GM19438 (cell line): Measurements from ENCODE around the gene HBD.
"Not testable (repeated sequence)": the region's sequence is repeated elsewhere in the genome, so short reads cannot be mapped to it uniquely, and the experiment has no call there.

ENCODE experiments used
- ATAC-seq: cut with Tn5 transposase; IDR thresholded peaks from one replicate; pipeline ENCODE4 v1.9.1; 2021; ENCODE audit warnings: low read depth; ENCODE audit not compliant: unreplicated experiment

The HBD gene

DNA sequence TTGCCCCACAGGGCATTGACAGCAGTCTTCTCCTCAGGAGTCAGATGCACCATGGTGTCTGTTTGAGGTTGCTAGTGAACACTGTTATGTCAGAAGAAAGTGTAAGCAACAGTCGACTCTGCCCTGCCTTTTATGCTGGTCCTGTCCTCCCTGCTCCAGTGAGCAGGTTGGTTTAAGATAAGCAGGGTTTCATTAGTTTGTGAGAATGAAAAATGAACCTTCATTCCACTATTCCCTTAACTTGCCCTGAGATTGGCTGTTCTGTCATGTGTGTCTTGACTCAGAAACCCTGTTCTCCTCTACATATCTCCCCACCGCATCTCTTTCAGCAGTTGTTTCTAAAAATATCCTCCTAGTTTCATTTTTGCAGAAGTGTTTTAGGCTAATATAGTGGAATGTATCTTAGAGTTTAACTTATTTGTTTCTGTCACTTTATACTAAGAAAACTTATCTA is at the start of gene HBD:
HBD (minus strand) TSS at position 103 of the 454 bp plus-strand sequence; CDS start at position 53, 50 bp downstream.
- ATAC-seq = peak; percentile 89

GRCh38 chr11:5283882-5284281 is 49.6 kb upstream of the HBD start:
- ATAC-seq = no peak

GRCh38 chr11:5283086-5283485 is 48.8 kb upstream of the HBD start:
- ATAC-seq = no peak

GRCh38 chr11:5282628-5283027 is 48.3 kb upstream of the HBD start:
- ATAC-seq = no peak

DNA sequence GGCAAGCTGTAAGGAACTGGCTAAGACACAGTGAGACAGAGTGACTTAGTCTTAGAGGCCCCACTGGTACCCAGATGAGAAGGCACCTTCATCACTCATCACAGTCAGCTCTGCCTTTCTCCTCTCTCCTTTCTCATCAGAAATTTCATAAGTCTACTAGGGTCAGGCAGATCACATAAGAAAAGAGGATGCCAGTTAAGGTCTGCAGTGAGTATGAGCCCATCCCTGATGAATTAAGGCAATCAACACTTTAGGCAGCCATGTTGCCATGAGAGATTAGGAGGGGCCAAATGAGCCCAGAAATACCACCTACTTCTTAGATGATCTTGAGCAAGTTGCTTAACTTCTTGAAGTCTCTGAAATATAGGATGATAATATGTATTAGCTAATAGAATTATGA is 47.3 kb upstream of the HBD start:
- ATAC-seq = no peak

DNA sequence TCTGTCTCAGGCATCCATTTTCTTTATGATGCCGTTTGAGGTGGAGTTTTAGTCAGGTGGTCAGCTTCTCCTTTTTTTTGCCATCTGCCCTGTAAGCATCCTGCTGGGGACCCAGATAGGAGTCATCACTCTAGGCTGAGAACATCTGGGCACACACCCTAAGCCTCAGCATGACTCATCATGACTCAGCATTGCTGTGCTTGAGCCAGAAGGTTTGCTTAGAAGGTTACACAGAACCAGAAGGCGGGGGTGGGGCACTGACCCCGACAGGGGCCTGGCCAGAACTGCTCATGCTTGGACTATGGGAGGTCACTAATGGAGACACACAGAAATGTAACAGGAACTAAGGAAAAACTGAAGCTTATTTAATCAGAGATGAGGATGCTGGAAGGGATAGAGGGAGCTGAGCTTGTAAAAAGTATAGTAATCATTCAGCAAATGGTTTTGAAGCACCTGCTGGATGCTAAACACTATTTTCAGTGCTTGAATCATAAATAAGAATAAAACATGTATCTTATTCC is 46.4 kb upstream of the HBD start:
- peak; percentile 78 for ATAC-seq

DNA sequence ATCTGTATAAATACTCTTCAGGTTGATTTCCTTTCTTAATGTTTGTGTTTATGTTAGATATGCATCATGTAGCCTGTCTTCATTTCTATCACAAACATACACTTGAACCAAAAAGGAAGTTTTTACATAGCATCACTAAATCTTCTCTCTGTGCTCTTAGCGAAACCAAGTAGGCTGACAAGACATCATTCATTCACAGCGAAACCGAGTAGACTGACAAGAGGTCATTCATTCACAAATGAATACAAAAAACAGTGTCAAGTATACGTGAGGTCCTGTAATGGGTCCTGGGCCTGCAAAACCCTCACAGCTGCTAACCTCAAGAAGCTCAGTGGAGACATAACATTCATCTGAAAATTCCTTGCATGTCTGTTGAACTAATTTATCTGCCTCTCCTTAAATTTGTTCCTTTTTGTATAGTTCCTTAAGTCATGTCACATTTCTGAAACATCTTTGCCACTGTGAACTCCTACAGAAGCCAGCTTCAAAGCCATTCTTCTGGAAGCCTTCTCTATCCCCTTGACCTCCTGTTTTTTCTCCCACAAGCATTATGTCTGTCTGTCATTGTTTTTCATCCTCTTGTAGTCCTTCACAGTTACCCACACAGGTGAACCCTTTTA is 45.3 kb upstream of the HBD start:
- ATAC-seq = no peak

DNA sequence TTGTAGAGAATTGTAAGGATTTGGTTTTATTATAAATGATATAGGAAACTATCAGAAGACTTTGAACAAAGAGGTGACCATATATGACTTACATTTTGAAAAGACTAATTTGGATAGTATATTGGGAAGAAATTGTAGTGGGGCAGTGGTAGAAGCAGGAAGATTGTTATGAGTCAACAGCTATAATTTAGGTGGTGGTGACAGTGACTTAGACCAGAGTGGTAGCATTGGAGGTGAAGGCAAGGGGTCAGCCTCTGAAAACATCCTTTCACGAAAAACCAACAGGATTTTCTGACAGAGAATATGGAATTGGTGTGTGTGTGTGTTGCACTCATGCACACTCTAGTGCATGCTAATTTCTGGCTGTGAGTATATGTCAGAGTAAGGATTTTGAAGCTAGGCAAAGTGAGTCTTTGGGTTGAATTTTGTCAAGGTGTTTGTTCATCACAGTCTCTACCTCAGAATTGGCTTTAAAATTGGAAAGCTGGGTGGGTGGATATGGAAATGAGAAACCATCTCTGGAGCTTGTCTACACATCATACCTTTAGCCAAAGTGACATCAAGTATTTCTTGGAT is 43.6 kb upstream of the HBD start:
- ATAC-seq = peak; percentile 62

DNA sequence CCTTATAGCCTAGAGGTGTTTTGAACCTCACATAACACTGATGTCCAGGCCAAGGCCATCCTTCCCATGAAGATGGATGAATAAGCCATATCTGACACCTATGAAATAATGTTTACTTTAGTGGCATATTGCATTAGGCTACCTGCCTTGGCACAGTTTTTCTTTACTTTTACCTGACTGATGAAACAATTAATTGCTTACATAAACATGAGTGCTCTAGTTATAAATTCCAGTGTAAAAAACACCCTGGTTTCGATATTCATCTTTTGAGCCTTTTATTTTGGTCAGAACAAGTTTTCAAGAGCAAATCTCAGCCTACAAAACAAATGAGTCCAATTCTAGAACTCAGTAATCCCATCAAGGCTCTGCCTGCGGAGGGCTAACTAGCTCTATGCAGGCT is 42.4 kb upstream of the HBD start:
- ATAC-seq = no peak

GRCh38 chr11:5275369-5276110 is 41.3 kb upstream of the HBD start:
- no peak for ATAC-seq

DNA sequence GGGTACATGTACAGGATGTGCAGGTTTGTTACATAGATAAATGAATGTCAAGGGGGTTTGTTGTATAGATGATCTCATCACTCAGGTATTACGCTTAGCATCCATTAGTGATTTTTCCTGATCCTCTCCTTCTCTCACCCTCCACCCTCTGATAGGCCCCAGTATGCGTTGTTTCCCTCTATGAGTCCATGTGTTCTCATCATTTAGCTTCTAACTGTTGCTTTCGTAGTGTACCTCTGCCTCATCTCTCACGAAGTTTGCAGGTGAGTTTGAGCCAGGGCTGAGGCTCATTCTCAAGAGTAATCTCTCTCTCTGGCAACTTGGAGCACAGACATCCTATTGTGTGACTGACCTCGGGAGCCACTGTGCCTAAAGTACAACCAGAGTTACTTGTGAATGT is 40.1 kb upstream of the HBD start:
- no peak for ATAC-seq

DNA sequence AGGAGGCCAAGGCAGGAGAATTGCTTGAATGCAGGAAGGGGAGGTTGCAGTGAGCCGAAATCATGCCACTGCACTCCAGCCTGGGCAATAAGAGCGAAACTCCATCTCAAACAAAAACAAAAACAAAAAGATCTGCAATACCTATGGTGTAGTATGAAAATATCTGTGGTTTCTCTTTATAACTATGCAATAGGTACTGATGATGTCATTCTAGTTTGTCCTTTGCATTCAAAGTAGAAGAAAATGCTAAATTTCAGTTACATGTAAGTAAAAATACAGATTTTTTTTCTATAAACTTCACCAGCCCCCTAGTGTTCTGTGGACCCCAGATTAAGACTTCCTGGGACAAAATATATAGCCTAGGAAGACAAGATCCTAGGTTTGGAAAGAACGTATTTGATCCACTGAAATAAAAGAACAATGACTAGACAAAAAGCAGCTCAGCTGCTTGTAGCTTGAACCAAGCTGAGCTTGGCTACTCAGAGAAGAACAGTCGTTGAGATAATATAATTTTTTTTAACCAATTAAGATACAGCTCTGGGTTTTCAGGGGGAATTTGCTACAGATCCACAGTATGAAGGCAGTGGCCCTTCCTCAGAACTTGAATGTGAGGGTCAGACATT is 38.2 kb upstream of the HBD start:
- ATAC-seq = no peak

GRCh38 chr11:5269715-5270147 is 35.4 kb upstream of the HBD start, which contains the start of gene HBE1:
Gene HBE1 (minus strand): TSS chr11:5269945. CDS start chr11:5269890, 55 bp downstream.
- ATAC-seq = no peak

DNA sequence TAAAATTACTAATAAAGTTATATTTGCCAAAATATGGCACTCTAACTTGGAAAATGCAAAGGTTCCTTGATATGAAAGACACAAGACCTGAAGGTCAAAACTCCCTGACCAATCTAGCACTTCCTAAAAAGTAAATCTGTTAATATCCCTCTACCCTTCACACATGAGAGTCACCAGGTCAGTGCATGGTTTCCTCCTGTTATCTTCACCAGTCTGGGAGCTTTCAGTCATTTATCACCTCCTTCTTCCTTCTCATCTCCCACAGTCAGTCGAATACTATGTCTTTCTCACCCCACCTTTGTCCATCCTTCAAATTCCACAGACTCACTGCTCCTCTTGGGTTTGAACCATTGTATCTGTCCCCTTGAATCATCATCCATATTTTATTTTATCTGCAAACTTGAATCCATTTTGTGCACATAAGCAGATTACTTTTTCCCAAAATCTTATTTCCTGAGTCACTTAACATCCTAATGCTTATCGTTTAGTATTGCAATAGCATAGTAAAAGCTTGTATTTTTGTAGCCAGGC is 32.8 kb upstream of the HBD start:
- no peak for ATAC-seq

DNA sequence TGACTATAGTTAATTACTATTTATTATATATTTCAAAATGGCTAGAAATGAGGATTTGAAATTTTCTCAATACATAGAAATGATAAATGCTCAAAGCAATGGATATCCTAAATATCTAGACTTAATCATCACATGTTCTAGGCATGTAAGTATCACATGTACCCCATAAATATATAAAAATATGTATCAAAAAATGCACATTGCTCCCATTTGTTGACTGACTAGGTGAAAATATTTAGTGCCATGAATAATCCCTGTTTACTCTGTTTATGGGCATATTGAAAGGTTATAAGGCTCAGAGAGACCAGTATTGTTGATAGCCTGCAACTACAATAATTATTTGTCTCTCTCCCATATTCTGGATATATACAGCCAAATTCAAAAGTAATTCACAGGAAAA is 32.3 kb upstream of the HBD start:
- ATAC-seq = no peak

GRCh38 chr11:5265832-5266231 is 31.5 kb upstream of the HBD start:
- no peak for ATAC-seq

- ATAC-seq = no peak
Observed at GRCh38 chr11:5258543-5259262, 24.4 kb upstream of the HBD start.

DNA sequence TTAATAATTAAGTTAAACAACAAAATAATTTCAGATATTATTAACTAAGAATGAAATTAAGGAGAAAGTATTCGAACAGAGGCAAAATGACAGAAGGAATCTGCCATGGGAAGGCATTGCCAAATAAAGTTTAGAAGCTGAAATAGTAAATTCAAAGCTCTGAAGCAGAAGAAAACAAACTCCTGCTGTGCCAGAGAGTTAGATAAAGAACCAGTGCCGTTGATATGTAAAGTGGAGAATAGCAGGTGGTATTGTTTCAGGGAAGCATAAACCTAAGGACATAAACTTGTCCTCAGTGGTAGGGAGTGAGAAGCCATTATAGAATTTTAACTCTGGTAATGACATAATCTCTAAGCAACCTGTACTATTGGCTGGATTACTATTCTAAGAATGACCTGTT is 23.0 kb upstream of the HBD start:
- no peak for ATAC-seq

DNA sequence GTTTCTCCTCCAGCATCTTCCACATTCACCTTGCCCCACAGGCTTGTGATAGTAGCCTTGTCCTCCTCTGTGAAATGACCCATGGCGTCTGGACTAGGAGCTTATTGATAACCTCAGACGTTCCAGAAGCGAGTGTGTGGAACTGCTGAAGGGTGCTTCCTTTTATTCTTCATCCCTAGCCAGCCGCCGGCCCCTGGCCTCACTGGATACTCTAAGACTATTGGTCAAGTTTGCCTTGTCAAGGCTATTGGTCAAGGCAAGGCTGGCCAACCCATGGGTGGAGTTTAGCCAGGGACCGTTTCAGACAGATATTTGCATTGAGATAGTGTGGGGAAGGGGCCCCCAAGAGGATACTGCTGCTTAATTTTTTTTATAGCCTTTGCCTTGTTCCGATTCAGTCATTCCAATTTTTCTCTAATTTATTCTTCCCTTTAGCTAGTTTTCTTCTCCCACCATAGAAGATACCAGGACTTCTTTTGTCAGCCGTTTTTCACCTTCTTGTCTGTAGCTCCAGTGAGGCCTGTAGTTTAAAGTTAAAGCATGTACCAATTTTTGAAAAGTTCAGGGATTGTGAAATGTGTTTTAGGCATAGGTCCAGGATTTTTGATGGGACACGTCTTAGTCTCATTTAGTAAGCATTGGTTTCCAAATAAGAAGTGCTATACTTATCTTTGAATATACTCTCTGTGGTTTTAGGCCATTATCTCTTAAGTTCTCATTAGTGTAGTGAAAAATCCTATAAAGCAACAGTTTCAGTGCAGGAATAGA is 20.5 kb upstream of the HBD start, which contains the start of gene HBG2:
HBG2 (minus strand) TSS at position 136 of the 768 bp plus-strand sequence; CDS start at position 83, 53 bp downstream.
- ATAC-seq = not testable (repeated sequence)
